HEK293 (cell line): Measurements from ENCODE around the gene STAB2.
"Not testable (repeated sequence)": the region's sequence is repeated elsewhere in the genome, so short reads cannot be mapped to it uniquely, and the experiment has no call there.

ENCODE experiments used
- CTCF ChIA-PET: fragments of 350-600 bp; formaldehyde crosslinking; extraction: SDS; loops from one replicate; lab custom pipeline; 2021; ENCODE audit warnings: antibody characterized with exemption; lab: Yijun Ruan, JAX
- POLR2A ChIA-PET: fragments of 300-600 bp; formaldehyde crosslinking; extraction: SDS; loops from one replicate; lab custom pipeline; 2020; ENCODE audit warnings: antibody characterized with exemption, inconsistent platforms; lab: Yijun Ruan, JAX
- H3K27ac ChIP-seq: fragments of 200-500 bp; sonication (Bioruptor generic); 2 replicates; pipeline ENCODE4 v1.5.1; 2014; ENCODE audit warnings: low read depth, low read length, control low read depth, inconsistent platforms; ENCODE audit errors: extremely low read depth
- H3K36me3 ChIP-seq, 2 experiments: fragments of 200-500 bp in 1 of 2; sonication (Bioruptor generic) in 1 of 2; 1 replicate in 1 of 2; 2 replicates in 1 of 2; pipeline ENCODE4 v1.5.1; 2014 to 2017; ENCODE audit warnings: inconsistent platforms in 2 of 2, low read length in 2 of 2; ENCODE audit not compliant: control insufficient read depth in 2 of 2, insufficient read depth in 1 of 2
- H3K4me1 ChIP-seq: fragments of 200-500 bp; sonication (Bioruptor generic); 2 replicates; pipeline ENCODE4 v1.5.1; 2014; ENCODE audit warnings: mild to moderate bottlenecking, low read length, inconsistent platforms; ENCODE audit not compliant: control insufficient read depth, insufficient read depth
- H3K4me3 ChIP-seq: 2 replicates; pipeline ENCODE4 v1.5.1; 2011; ENCODE audit warnings: low read depth, mild to moderate bottlenecking, control low read depth, low read length, moderate library complexity
- H3K9me3 ChIP-seq: fragments of 200-500 bp; sonication (Bioruptor generic); 2 replicates; pipeline ENCODE4 v1.5.1; 2014; ENCODE audit warnings: low read depth, low read length, inconsistent platforms; ENCODE audit not compliant: control insufficient read depth, insufficient read depth
- FEZF1 ChIP-seq: fragments of 450-650 bp; formaldehyde crosslinking; IDR thresholded peaks from 2 replicates; pipeline ENCODE4 v1.5.1; 2016; ENCODE audit warnings: missing biosample characterization, missing genetic modification characterization
- PRDM2 ChIP-seq: fragments of 450-650 bp; formaldehyde crosslinking; IDR thresholded peaks from 2 replicates; pipeline ENCODE4 v1.5.1; 2016; ENCODE audit warnings: missing biosample characterization, missing genetic modification characterization, borderline replicate concordance
- PRDM6 ChIP-seq: fragments of 450-650 bp; formaldehyde crosslinking; IDR thresholded peaks from 2 replicates; pipeline ENCODE4 v1.5.1; 2017; ENCODE audit warnings: missing biosample characterization, missing genetic modification characterization
- RBAK ChIP-seq: fragments of 450-650 bp; formaldehyde crosslinking; IDR thresholded peaks from 2 replicates; pipeline ENCODE4 v1.5.1; 2016; ENCODE audit warnings: missing biosample characterization, missing genetic modification characterization
- REPIN1 ChIP-seq: fragments of 450-650 bp; formaldehyde crosslinking; IDR thresholded peaks from 2 replicates; pipeline ENCODE4 v1.5.1; 2017; ENCODE audit warnings: missing biosample characterization, missing genetic modification characterization, low read depth
- SCRT2 ChIP-seq: fragments of 450-650 bp; formaldehyde crosslinking; IDR thresholded peaks from 2 replicates; pipeline ENCODE4 v1.5.1; 2016; ENCODE audit warnings: missing biosample characterization, missing genetic modification characterization
- ZBTB10 ChIP-seq: fragments of 450-650 bp; formaldehyde crosslinking; IDR thresholded peaks from 2 replicates; pipeline ENCODE4 v1.5.1; 2016; ENCODE audit warnings: missing biosample characterization, missing genetic modification characterization
- ZBTB20 ChIP-seq: fragments of 450-650 bp; formaldehyde crosslinking; IDR thresholded peaks from 2 replicates; pipeline ENCODE4 v1.5.1; 2016; ENCODE audit warnings: missing biosample characterization, missing genetic modification characterization
- ZIC2 ChIP-seq: fragments of 450-650 bp; formaldehyde crosslinking; IDR thresholded peaks from 2 replicates; pipeline ENCODE4 v1.5.1; 2016; ENCODE audit warnings: missing biosample characterization, missing genetic modification characterization
- ZNF26 ChIP-seq: fragments of 450-650 bp; formaldehyde crosslinking; IDR thresholded peaks from 2 replicates; pipeline ENCODE4 v1.5.1; 2016; ENCODE audit warnings: missing biosample characterization, missing genetic modification characterization
- ZNF621 ChIP-seq: fragments of 450-650 bp; formaldehyde crosslinking; IDR thresholded peaks from 2 replicates; pipeline ENCODE4 v1.5.1; 2017; ENCODE audit warnings: missing biosample characterization, missing genetic modification characterization
- ZNF777 ChIP-seq: fragments of 450-650 bp; formaldehyde crosslinking; IDR thresholded peaks from 2 replicates; pipeline ENCODE4 v1.5.1; 2017; ENCODE audit warnings: missing biosample characterization, missing genetic modification characterization, borderline replicate concordance
- ZNF843 ChIP-seq: fragments of 450-650 bp; formaldehyde crosslinking; IDR thresholded peaks from 2 replicates; pipeline ENCODE4 v1.5.1; 2016; ENCODE audit warnings: missing biosample characterization, missing genetic modification characterization

The STAB2 gene

GRCh38 chr12:103808239-103808880 lies 221.3 kb downstream of the STAB2 start (continued):
- no peak for TF ChIP-seq ZBTB10 (tag by site-specific recombination)

GRCh38 chr12:103809154-103809553 lies 222.1 kb downstream of the STAB2 start:
- no peak overlapping the region for H3K4me3 ChIP-seq
- peaks cover 6% of the 10 kb centered on the region for H3K4me1 ChIP-seq
- H3K36me3 ChIP-seq: peaks cover 5 to 41% of the 10 kb centered on the region in 2 experiments; a peak in 1 of 3 replicates
- TF ChIP-seq ZIC2 (peak; percentile 32), RBAK (tag by site-specific recombination) (no peak), PRDM6 (tag by site-specific recombination) (no peak)
- H3K9me3 ChIP-seq: no peaks in the 10 kb centered on the region
- no peak overlapping the region for H3K27ac ChIP-seq
- ChIA-PET POLR2A (no interaction called here), CTCF (no interaction called here)

GRCh38 chr12:103809639-103810038 lies 222.6 kb downstream of the STAB2 start:
- H3K9me3 ChIP-seq, POLR2A ChIA-PET, H3K4me1 ChIP-seq, H3K27ac ChIP-seq, H3K4me3 ChIP-seq: not testable (repeated sequence)
- CTCF ChIA-PET: interaction anchor here (0.7 kb wide), 1 partner anchor 62 kb away, joined by 3 read pairs; no protein-coding TSS in a partner anchor
- H3K36me3 ChIP-seq: peaks cover 5 to 42% of the 10 kb centered on the region in 2 experiments; a peak in 1 of 3 replicates

GRCh38 chr12:103810111-103810510 lies 223.0 kb downstream of the STAB2 start:
- POLR2A ChIA-PET: no interaction called here
- TF ChIP-seq ZBTB20: no peak
- TF ChIP-seq SCRT2 (tag by site-specific recombination): peak; percentile 68
- TF ChIP-seq, all 188 proteins: peak for 1
- H3K4me3 ChIP-seq: no peak overlapping the region
- H3K27ac ChIP-seq: no peak overlapping the region
- H3K4me1 ChIP-seq: peaks cover 1% of the 10 kb centered on the region; the same call in 1 of the 2 replicates
- no peaks in the 10 kb centered on the region for H3K9me3 ChIP-seq
- H3K36me3 ChIP-seq: peaks cover 5 to 42% of the 10 kb centered on the region in 2 experiments; a peak in 1 of 3 replicates
- CTCF ChIA-PET: interaction anchor here (0.7 kb wide), 1 partner anchor 63 kb away, joined by 3 read pairs; no protein-coding TSS in a partner anchor

GRCh38 chr12:103811791-103812190 lies 224.7 kb downstream of the STAB2 start:
- H3K36me3 ChIP-seq: peaks cover 5 to 42% of the 10 kb centered on the region in 2 experiments; a peak in 1 of 3 replicates
- no peak overlapping the region for H3K27ac ChIP-seq
- no peaks in the 10 kb centered on the region for H3K9me3 ChIP-seq
- CTCF ChIA-PET: no interaction called here
- POLR2A ChIA-PET: no interaction called here
- H3K4me1 ChIP-seq: no peaks in the 10 kb centered on the region
- no peak overlapping the region for H3K4me3 ChIP-seq
- TF ChIP-seq FEZF1: no peak
- no peak for TF ChIP-seq PRDM2 (tag by site-specific recombination)
- TF ChIP-seq ZNF621 (tag by site-specific recombination): no peak
- no peak for TF ChIP-seq ZNF777 (tag by site-specific recombination)
- no peak for TF ChIP-seq REPIN1 (tag by site-specific recombination)
- TF ChIP-seq ZNF26: no peak
- TF ChIP-seq ZNF843 (tag by site-specific recombination): no peak
